CD4-positive, alpha-beta T cell (primary cell): ENCODE data around the gene ITGB8. TPM values are rescaled to one million over a fixed set of nuclear protein-coding genes. Genes with fewer than 3 reads are reported as not detected.

Experiments
- ATAC-seq: fragments of 200-7000 bp; cut with Tn5 transposase; one replicate; pipeline ENCODE4 v1.10.0; 2022; ENCODE audit warnings: mild to moderate bottlenecking; ENCODE audit not compliant: poor library complexity
- CTCF ChIA-PET: fragments of 350-600 bp; sonication (Branson Sonifier 250); formaldehyde crosslinking; loops from one replicate; lab custom pipeline; 2021; ENCODE audit warnings: antibody characterized with exemption, inconsistent platforms; lab: Charles Lee
- POLR2A ChIA-PET: fragments of 350-600 bp; sonication (Branson Sonifier 250); formaldehyde crosslinking; loops from one replicate; lab custom pipeline; 2021; ENCODE audit warnings: antibody characterized with exemption, inconsistent platforms; lab: Charles Lee
- DNase-seq, 14 experiments: peaks; one replicate each; pipeline ENCODE4 v3.0.0-alpha.2; 2013 to 2020; ENCODE audit warnings: mixed read lengths in 2 of 14
- H3K27ac ChIP-seq, 2 donors: one replicate each; pipeline versions ENCODE4 v1.5.1 to v1.7.0; 2013; ENCODE audit warnings: low read length in 2 of 2, low read depth in 1 of 2, mild to moderate bottlenecking in 1 of 2
- H3K27me3 ChIP-seq, 2 experiments: 1 replicate in 1 of 2; 2 replicates in 1 of 2; pipeline versions ENCODE4 v1.6.1 to v1.7.0; 2013; ENCODE audit warnings: low read length in 2 of 2, control low read depth in 1 of 2, mild to moderate bottlenecking in 1 of 2, moderate library complexity in 1 of 2; ENCODE audit not compliant: insufficient read depth in 2 of 2, control insufficient read depth in 1 of 2
- H3K36me3 ChIP-seq: one replicate; pipeline ENCODE4 v1.6.1; 2013; ENCODE audit warnings: low read length, control low read depth; ENCODE audit not compliant: insufficient read depth
- H3K4me1 ChIP-seq: one replicate; pipeline ENCODE4 v1.6.1; 2013; ENCODE audit warnings: low read length, control low read depth; ENCODE audit not compliant: insufficient read depth
- H3K4me3 ChIP-seq: one replicate; pipeline ENCODE4 v1.5.1; 2013; ENCODE audit warnings: mild to moderate bottlenecking, low read length, moderate library complexity
- H3K9me3 ChIP-seq, 2 experiments: 1 replicate in 1 of 2; 2 replicates in 1 of 2; pipeline versions ENCODE4 v1.6.1 to v1.7.0; 2013; ENCODE audit warnings: low read length in 2 of 2, mild to moderate bottlenecking in 2 of 2, control low read depth in 1 of 2, moderate library complexity in 1 of 2; ENCODE audit not compliant: control insufficient read depth in 1 of 2, insufficient read depth in 1 of 2
- H3K27ac Mint-ChIP-seq: one replicate; pipeline ENCODE4 v1.8.0; 2020; ENCODE audit warnings: mixed read lengths
- H3K27me3 Mint-ChIP-seq: one replicate; pipeline ENCODE4 v1.8.0; 2021; ENCODE audit warnings: mixed read lengths
- H3K36me3 Mint-ChIP-seq: one replicate; pipeline ENCODE4 v1.8.0; 2021; ENCODE audit warnings: low read depth, mixed read lengths
- H3K4me1 Mint-ChIP-seq: one replicate; pipeline ENCODE4 v1.8.0; 2021; ENCODE audit warnings: low read depth, mixed read lengths
- H3K4me3 Mint-ChIP-seq: one replicate; pipeline ENCODE4 v1.8.0; 2020; ENCODE audit warnings: mild to moderate bottlenecking, mixed read lengths
- H3K9me3 Mint-ChIP-seq: one replicate; pipeline ENCODE4 v1.8.0; 2020; ENCODE audit warnings: mixed read lengths
- intact Hi-C, 2 experiments: fragments of 100-400 bp; cut with DNase I in 1 of 2; cut with micrococcal nuclease in 1 of 2; formaldehyde crosslinking; loops; one replicate each; pipeline versions ENCODE4 v1.15.1 to v1.9.0; 2023 to 2025; cut with DNase I, micrococcal nuclease
- total RNA-seq, 174 experiments: library from RNA in 2 of 174; stranded (reverse) in 2 of 174; gene quantifications; one replicate each; pipeline ENCODE4 v1.2.3 and lab custom pipeline; 2021 to 2026
- TF ChIP-seq, protein P1 (sequence below): fragments of 200-600 bp; IDR thresholded peaks from one replicate; pipeline ENCODE4 v1.8.0; 2022; ENCODE audit warnings: antibody characterized with exemption, mild to moderate bottlenecking

Gene ITGB8
- total RNA-seq, 2 experiments from 2014 or later: not detected

DNA sequence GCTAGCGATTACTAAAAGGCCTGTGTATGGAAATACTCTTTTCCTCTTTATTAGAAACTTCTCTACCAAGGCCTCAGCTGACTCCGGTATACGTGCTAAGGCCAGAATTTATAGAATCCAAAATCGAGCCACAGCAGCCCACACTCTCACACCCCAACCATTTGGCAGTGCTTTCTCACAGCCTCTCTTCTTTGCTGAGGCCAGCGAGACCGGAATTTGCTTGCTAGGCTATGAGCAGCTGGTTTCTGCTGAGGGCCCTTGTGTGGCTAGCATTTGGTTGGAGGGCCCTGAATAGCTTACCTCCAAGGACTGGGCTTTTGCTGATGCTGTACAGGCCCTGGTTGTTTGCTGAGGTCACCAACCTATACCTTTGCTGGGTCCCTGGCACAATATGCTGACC lies 46.1 kb downstream of the ITGB8 start:
- Mint-ChIP-seq H3K27me3 (peaks cover 3% of the 10 kb centered on the region), H3K4me3 (no peak overlapping the region), H3K27ac (no peak overlapping the region), H3K4me1 (no peaks in the 10 kb centered on the region), H3K36me3 (no peaks in the 10 kb centered on the region), H3K9me3 (no peaks in the 10 kb centered on the region)
- Histone ChIP-seq H3K27me3 (no peaks in the 10 kb centered on the region), H3K4me3 (no peak overlapping the region), H3K9me3 (peaks cover 0 to 7% of the 10 kb centered on the region in 2 experiments), H3K36me3 (no peaks in the 10 kb centered on the region), H3K27ac (no peak overlapping the region), H3K4me1 (no peaks in the 10 kb centered on the region)
- ChIA-PET CTCF (no interaction called here), POLR2A (no interaction called here)
- TF ChIP-seq, protein P1, sequence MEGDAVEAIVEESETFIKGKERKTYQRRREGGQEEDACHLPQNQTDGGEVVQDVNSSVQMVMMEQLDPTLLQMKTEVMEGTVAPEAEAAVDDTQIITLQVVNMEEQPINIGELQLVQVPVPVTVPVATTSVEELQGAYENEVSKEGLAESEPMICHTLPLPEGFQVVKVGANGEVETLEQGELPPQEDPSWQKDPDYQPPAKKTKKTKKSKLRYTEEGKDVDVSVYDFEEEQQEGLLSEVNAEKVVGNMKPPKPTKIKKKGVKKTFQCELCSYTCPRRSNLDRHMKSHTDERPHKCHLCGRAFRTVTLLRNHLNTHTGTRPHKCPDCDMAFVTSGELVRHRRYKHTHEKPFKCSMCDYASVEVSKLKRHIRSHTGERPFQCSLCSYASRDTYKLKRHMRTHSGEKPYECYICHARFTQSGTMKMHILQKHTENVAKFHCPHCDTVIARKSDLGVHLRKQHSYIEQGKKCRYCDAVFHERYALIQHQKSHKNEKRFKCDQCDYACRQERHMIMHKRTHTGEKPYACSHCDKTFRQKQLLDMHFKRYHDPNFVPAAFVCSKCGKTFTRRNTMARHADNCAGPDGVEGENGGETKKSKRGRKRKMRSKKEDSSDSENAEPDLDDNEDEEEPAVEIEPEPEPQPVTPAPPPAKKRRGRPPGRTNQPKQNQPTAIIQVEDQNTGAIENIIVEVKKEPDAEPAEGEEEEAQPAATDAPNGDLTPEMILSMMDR: no peak
- intact Hi-C loops: no loop called here
- no peak for DNase-seq
- no peak for ATAC-seq

- ATAC-seq (no peak), DNase-seq (no peak)
- peaks cover 0 to 10% of the 10 kb centered on the region in 2 experiments for H3K9me3 ChIP-seq
- no peaks in the 10 kb centered on the region for H3K4me1 Mint-ChIP-seq
- H3K27ac Mint-ChIP-seq: no peak overlapping the region
- CTCF ChIA-PET: no interaction called here
- no peaks in the 10 kb centered on the region for H3K36me3 Mint-ChIP-seq
- intact Hi-C loops: no loop called here
- H3K4me3 Mint-ChIP-seq: no peak overlapping the region
- no peak overlapping the region for H3K27ac ChIP-seq
- H3K27me3 ChIP-seq: no peaks in the 10 kb centered on the region
- H3K36me3 ChIP-seq: no peaks in the 10 kb centered on the region
- no peak overlapping the region for H3K4me3 ChIP-seq
- TF ChIP-seq, protein P1: no peak
- H3K9me3 Mint-ChIP-seq: no peaks in the 10 kb centered on the region
- POLR2A ChIA-PET: no interaction called here
- peaks cover 3% of the 10 kb centered on the region for H3K27me3 Mint-ChIP-seq
- H3K4me1 ChIP-seq: no peaks in the 10 kb centered on the region
Observed at GRCh38 chr7:20381406-20382034, 50.8 kb downstream of the ITGB8 start.

DNA sequence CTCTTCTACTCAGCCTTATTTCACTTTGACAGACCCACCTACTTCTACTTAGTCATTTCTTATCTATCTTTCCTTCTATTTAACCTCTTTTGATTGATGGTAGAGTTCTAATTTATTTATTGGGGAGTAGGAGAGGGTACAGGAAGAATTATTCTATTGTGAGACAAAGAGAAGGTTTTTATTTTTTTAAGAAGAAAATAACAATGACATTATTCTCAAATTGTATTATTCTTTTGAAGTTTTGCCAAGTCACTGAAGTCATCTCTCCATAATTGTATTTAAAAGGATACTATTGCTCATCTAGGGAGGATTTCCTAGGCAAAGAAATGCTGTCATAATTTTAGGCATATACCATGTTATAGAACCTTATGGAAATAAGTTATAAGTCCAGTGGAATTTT lies 52.7 kb downstream of the ITGB8 start:
- ATAC-seq: no peak
- POLR2A ChIA-PET: no interaction called here

More for the DNA sequence above, 52.7 kb downstream of the ITGB8 start:
- Histone ChIP-seq H3K9me3 (peaks cover 0 to 7% of the 10 kb centered on the region in 2 experiments), H3K27ac (no peak overlapping the region), H3K27me3 (no peaks in the 10 kb centered on the region), H3K4me3 (no peak overlapping the region), H3K36me3 (no peaks in the 10 kb centered on the region), H3K4me1 (no peaks in the 10 kb centered on the region)
- peaks cover 3% of the 10 kb centered on the region for H3K27me3 Mint-ChIP-seq
- H3K9me3 Mint-ChIP-seq: no peaks in the 10 kb centered on the region
- intact Hi-C loops: no loop called here
- no peak overlapping the region for H3K4me3 Mint-ChIP-seq
- H3K27ac Mint-ChIP-seq: no peak overlapping the region
- no peak for DNase-seq
- no peaks in the 10 kb centered on the region for H3K4me1 Mint-ChIP-seq
- TF ChIP-seq, protein P1: no peak
- CTCF ChIA-PET: no interaction called here
- H3K36me3 Mint-ChIP-seq: no peaks in the 10 kb centered on the region
